Neutrophil (primary cell): ENCODE data around the gene SPOCK2.

Experiments used
- H3K27ac ChIP-seq: fragments of 200-600 bp; sonication (generic); 2 replicates; pipeline ENCODE4 v1.5.1; 2016; ENCODE audit warnings: mild to moderate bottlenecking, moderate library complexity
- H3K27me3 ChIP-seq: fragments of 200-600 bp; sonication (generic); 2 replicates; pipeline ENCODE4 v1.6.0; 2016; ENCODE audit warnings: mild to moderate bottlenecking
- H3K36me3 ChIP-seq: fragments of 200-600 bp; sonication (generic); 2 replicates; pipeline ENCODE4 v1.5.1; 2017
- H3K4me1 ChIP-seq, 2 experiments: fragments of 200-600 bp in 1 of 2; sonication (generic) in 1 of 2; 1 replicate in 1 of 2; 2 replicates in 1 of 2; pipeline versions ENCODE4 v1.5.1 to v1.6.1; 2013 to 2016; ENCODE audit warnings: low read depth in 1 of 2, low read length in 1 of 2, mild to moderate bottlenecking in 1 of 2, moderate library complexity in 1 of 2; ENCODE audit not compliant: control insufficient read depth in 1 of 2, insufficient read depth in 1 of 2
- H3K4me3 ChIP-seq, 2 experiments: fragments of 200-600 bp in 1 of 2; sonication (generic) in 1 of 2; 1 replicate in 1 of 2; 2 replicates in 1 of 2; pipeline ENCODE4 v1.5.1; 2013 to 2016; ENCODE audit warnings: low read depth in 1 of 2, low read length in 1 of 2, mild to moderate bottlenecking in 1 of 2, moderate library complexity in 1 of 2
- H3K9me3 ChIP-seq: fragments of 200-600 bp; sonication (generic); 2 replicates; pipeline ENCODE4 v1.5.1; 2016
- CTCF ChIP-seq: fragments of 200-600 bp; sonication (generic); IDR thresholded peaks from 2 replicates; pipeline ENCODE4 v1.5.1; 2016; ENCODE audit warnings: antibody characterized with exemption

Gene SPOCK2

GRCh38 chr10:72049472-72049871, 38.9 kb downstream of the SPOCK2 start:
- no peaks in the 10 kb centered on the region for H3K36me3 ChIP-seq
- H3K27ac ChIP-seq = no peak overlapping the region
- no peak overlapping the region for H3K4me3 ChIP-seq
- H3K4me1 ChIP-seq = no peaks in the 10 kb centered on the region
- no peaks in the 10 kb centered on the region for H3K9me3 ChIP-seq
- TF ChIP-seq CTCF = no peak
- no peaks in the 10 kb centered on the region for H3K27me3 ChIP-seq

- no peaks in the 10 kb centered on the region for H3K4me1 ChIP-seq
- H3K27me3 ChIP-seq = no peaks in the 10 kb centered on the region
- H3K36me3 ChIP-seq = no peaks in the 10 kb centered on the region
- TF ChIP-seq CTCF = peak; percentile 94
- no peak overlapping the region for H3K27ac ChIP-seq
- H3K9me3 ChIP-seq = no peaks in the 10 kb centered on the region
- H3K4me3 ChIP-seq = no peak overlapping the region
Observed at GRCh38 chr10:72048450-72049124, 39.8 kb downstream of the SPOCK2 start.

DNA sequence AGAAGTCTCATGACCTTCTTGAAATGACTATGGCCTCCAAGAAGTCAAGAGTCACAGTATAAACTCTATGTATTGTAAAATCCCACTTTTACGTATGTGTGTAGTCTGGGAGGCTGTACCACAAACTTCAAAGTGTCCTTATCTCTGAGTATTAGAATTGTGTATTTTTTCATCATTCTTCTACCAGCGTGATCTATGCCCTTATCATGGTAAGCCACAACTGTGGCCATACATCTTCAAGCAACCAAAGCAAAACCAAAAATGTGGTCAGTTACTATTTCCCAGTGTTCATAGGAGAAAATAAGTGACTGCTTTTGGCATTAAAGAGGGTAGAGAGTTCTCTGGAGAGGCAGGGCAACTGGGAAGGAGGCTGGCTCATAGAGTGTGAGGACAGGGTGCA, 42.8 kb downstream of the SPOCK2 start:
- H3K27ac ChIP-seq = no peak overlapping the region
- no peaks in the 10 kb centered on the region for H3K9me3 ChIP-seq
- H3K4me1 ChIP-seq = no peaks in the 10 kb centered on the region
- H3K27me3 ChIP-seq = no peaks in the 10 kb centered on the region
- TF ChIP-seq CTCF = no peak
- H3K4me3 ChIP-seq = no peak overlapping the region
- no peaks in the 10 kb centered on the region for H3K36me3 ChIP-seq

GRCh38 chr10:72044417-72045041, 43.8 kb downstream of the SPOCK2 start:
- TF ChIP-seq CTCF = no peak
- H3K36me3 ChIP-seq = no peaks in the 10 kb centered on the region
- H3K9me3 ChIP-seq = no peaks in the 10 kb centered on the region
- H3K4me1 ChIP-seq = no peaks in the 10 kb centered on the region
- H3K27ac ChIP-seq = no peak overlapping the region
- no peak overlapping the region for H3K4me3 ChIP-seq
- no peaks in the 10 kb centered on the region for H3K27me3 ChIP-seq

DNA sequence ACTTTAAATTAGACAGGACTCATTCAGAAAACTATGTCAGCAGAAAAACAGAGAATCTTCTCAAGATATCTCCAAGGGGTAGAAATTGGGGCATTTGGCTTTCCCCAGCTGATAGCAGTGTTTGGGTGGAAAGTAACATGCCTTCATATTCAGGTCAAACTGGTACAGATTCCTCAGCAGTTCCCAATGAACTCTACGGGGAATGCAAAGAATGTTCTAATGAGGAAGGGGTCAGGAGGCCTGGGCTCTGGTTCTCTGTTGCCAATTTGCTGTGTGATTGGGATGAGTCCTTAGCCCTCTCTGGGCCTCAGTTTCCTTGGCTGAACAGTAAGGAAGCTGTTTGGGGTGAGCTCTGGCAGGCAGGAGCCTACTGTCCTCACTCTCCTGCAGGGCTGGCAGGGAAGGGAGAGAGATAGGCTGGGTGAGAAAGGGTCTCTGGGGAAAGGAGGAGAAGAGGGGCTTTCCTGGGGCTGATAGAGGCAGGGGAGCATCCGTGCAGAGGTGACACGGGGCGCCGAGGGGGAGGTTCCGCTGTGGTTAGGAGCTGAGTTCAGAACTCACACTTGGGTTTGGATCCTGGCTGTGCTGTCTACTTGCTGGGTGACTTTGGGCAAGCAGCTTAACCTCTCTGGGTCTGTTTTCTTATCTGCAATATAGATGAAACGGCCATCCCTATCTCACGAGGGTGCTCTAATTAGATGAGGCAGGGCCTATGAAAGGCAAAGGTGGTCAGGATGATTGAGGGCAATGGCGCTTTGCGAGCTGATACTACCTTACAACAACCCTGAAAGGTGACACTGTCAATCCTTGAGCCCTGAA, 45.1 kb downstream of the SPOCK2 start:
- H3K27ac ChIP-seq = no peak overlapping the region
- no peaks in the 10 kb centered on the region for H3K4me1 ChIP-seq
- H3K9me3 ChIP-seq = no peaks in the 10 kb centered on the region
- H3K36me3 ChIP-seq = no peaks in the 10 kb centered on the region
- H3K27me3 ChIP-seq = no peaks in the 10 kb centered on the region
- H3K4me3 ChIP-seq = no peak overlapping the region
- no peak for TF ChIP-seq CTCF
